OCI-M2 (cell line): ENCODE data around the gene KNDC1.
"Not testable (repeated sequence)": the region's sequence is repeated elsewhere in the genome, so short reads cannot be mapped to it uniquely, and the experiment has no call there.

ENCODE experiments used
- DNase-seq: peaks from one replicate; lab custom pipeline; 2025; ENCODE audit not compliant: unreplicated experiment; lab: John Stamatoyannopoulos, UW

KNDC1 gene

GRCh38 chr10:133254421-133255120 lies 94.6 kb downstream of the KNDC1 start:
- no peak for DNase-seq

- DNase-seq: no peak
Observed at GRCh38 chr10:133255323-133255722, 95.3 kb downstream of the KNDC1 start.

GRCh38 chr10:133257489-133258065 lies 97.6 kb downstream of the KNDC1 start:
- no peak for DNase-seq

GRCh38 chr10:133258066-133258817 lies 98.2 kb downstream of the KNDC1 start:
- no peak for DNase-seq

DNA sequence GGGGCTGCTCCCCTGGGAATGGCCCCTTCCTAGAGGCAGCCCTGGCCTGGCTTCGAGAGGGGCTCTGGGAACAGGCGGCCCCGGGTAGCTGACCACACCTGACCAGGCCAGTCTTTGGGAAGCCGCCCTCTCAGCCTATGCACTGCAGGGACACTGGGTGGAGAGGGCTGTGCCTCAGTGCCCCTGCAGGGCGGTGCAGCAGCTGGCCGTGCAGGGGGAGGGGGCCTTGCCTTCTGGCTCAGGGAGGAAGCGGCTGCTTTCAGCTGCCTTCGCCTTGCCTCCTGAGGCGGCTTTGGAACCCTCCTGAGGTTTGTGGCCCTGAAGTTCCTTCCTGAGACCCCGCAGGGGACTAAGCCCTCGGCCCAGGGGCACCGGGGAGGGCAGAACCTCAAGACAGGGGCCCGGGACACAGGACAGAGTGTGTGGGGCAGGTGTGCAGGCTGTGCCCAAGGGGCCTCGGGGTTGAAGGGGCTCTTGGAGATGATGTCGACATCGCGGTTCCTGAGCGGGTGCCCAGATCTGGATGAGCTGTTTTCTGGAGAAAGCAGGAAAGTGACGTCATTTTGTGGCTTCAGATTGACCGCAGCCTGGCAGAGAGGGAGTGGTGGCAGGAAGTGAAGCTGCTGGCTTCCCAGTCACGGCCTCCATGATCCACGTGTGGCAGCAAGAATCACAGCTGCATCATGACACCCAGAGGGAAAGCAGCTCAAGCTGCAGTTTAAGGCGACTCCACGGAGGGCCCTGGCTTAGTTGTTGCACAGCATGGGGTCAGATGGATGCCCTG lies 99.0 kb downstream of the KNDC1 start:
- DNase-seq: no peak

GRCh38 chr10:133259602-133259989 lies 99.6 kb downstream of the KNDC1 start:
- no peak for DNase-seq

GRCh38 chr10:133260895-133261725 lies 101.1 kb downstream of the KNDC1 start:
- peak; percentile 2 for DNase-seq

DNA sequence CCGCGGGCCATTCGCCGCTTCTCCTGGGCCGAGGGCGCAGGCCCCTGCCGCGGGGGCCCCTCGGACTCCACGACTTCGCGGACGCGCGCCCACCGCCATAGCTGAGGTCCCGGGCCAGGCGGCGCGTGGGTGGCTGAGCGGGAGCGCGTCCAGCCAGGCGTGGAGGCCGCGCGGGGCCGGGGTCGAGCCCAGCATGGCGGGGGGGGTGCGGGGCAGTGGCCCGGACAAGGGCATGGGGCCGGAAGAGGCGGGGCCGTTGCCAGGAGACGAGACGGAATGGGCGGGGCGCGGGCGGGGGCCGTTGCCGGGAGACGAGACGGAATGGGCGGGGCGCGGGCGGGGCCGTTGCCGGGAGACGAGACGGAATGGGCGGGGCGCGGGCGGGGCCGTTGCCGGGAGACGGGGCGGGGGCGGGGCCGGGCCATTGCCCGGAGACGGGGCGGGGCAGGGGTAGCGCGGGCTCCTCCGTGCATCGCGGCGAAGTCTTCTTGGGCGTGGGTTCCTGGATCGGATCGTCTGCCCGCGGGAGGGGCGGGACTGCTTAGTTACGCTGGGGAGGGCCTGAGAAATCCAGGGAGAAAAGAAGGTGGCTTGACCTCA lies 101.8 kb downstream of the KNDC1 start:
- no peak for DNase-seq

GRCh38 chr10:133262696-133263095 lies 102.7 kb downstream of the KNDC1 start:
- DNase-seq: no peak

DNA sequence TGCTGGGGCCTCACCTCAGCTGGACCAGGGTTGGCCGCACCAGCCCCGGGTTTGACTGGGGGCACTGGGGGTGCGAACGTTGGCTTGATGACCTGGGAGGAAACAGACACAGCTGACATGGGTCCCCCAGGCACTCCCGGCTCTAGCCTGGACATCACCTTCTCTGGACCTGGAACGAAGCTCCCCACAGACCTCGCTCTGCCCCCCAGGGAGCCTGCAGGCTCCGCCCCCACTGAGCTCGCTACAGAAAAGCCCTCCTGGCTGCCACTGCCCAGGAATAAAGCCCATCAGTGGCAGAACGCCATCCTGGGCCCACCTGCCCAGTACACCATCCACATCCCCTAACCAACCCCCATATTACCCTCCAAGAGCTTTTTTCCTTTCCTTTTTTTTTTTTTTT lies 103.7 kb downstream of the KNDC1 start:
- DNase-seq: no peak

DNA sequence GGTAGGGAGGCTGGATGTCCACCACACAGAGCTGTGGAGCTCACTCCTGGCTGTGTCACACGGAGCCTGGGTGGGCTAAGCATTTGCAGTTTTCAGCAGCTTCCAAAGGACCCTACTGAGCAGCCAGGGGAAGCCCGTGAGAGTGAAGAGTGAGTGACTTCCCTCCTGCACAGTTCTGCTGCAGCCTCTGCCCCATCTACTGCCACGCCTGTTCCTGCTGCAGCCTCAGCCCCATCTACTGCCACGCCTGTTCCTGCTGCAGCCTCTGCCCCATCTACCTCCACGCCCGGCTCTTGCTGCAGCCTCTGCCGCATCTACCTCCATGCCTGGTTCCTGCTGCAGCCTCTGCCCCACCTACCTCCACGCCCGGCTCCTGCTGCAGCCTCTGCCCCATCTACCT lies 104.4 kb downstream of the KNDC1 start:
- DNase-seq: no peak

DNA sequence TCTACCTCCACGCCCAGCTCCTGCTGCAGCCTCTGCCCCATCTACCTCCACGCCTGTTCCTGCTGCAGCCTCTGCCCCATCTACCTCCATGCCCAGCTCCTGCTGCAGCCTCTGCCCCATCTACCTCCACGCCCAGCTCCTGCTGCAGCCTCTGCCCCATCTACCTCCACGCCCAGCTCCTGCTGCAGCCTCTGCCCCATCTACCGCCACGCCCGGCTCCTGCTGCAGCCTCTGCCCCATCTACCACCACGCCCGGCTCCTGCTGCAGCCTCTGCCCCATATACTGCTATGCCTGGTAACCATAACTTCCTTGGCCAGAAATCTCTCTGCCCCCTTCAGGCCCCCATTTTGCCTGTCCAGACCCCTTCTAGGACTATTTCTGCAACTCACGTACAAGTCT lies 105.0 kb downstream of the KNDC1 start:
- DNase-seq: not testable (repeated sequence)

- no peak for DNase-seq
Observed at GRCh38 chr10:133266056-133266795, 106.2 kb downstream of the KNDC1 start.

DNA sequence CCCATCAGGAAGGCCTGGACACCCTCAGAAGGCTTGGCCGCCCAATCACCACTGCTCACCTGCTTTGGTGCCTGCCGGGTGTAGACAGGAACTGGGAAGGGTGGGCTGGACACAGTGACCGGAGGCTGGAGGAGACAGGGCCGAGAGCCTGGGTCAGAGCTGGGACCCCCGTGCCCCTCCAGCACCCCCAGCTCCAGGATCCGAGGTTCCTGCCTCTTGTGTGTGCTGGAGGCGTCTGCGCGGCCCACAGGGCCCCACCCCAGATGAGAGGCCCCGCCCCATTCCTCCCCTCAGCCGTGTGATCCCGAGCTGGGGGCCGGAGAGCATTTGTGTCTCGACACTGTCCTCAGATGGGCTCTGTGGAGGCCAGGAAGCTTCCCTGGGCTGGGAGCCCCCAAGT lies 107.3 kb downstream of the KNDC1 start:
- DNase-seq: no peak

DNA sequence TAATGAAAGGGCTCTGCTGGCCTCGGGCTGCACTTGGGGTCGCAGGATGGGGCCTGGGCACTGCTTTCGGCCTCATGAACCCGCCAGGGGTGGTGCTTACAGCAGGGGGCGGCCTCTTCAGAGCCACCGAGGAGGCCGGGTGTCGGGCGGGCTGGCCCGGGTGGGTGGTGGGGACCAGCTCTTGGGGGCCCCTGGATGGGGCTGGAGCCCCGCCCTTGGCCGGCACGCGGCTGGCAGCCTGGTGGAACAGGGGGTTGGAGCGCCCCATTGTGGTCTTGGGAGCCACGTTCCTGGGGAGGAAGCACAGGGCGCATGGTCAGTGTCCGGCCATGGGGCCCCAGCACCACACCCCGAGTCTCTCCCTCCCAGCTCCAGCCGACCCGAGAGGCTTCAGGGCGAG lies 107.8 kb downstream of the KNDC1 start:
- no peak for DNase-seq

DNA sequence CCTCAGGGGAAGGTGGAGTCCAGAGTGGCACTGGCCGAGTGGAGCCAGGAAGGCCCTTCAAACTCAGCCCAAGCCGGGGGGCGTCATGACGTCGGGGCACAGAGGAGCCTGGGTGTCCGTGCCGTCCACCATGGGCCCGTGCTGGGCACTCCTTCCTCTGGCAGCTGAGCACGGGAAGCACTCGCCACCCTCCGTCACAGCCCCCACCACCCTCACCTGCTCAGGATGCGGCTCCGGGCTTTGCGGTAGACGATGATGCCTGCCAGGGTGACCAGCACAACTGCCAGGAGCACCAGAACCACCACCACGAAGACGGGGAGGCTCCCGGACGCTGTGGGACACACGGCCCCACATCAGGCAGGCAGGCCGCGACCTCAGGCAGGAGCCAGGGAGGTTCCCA lies 108.5 kb downstream of the KNDC1 start:
- no peak for DNase-seq

DNA sequence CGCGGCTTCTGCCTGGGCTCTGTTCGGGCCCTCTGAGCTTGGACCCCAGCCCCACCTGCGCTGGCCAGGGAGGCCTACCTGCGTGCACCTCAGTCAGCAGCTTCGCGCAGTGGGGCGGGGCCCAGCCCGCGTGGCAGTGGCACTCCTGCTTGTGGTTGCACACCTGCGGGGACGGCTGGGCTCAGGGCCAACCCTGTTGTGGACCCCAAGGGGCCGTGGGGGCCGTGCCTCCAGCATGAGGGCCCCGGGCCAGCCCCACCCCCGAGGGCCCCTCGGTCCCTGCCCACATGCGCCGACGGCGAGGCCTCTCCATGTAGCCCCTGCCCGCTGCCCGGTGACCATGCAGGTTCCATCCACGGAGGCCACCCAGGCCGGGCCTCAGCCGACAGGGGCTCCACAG lies 109.3 kb downstream of the KNDC1 start:
- no peak for DNase-seq

DNA sequence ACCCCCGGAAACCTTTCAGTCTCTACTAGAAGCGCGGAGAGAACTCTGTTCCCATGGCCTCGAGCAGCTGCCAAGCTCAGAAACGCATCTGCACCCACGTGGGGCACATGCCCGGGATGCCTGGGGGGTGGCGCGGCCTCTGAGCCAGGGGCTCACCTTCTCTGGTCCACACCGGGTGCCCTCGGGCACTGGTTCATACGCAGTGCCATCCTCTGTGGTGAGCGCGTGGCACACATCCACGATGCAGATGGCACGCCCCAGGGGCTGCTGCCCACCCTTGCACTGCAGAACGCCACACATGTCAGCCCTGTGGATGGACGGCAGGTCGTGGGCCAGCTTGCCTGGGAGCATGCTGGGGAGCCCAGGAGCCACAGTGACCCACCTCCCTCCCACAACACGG lies 110.2 kb downstream of the KNDC1 start:
- DNase-seq: no peak

- DNase-seq: no peak
Observed at GRCh38 chr10:133270773-133271297, 110.8 kb downstream of the KNDC1 start.
